ENCODE measurements around the gene SETDB2.

DNA sequence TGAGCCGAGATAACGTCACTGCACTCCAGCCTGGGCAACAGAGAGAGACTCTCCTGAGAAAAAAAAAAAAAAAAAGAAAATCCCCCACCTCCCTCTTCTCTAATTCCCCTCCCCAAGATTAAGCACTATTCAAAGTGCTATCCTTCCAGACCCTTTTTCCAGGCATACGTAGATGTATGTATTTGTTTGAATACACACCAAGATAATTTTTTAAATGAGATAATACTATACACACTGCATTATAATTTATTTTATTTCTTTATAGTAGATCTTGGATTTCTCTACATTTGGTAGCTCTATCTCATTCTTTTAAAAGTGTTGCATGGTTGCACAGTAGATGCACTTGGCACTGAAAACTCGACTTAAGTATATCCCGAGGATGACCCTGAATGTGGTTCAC, 32.7 kb upstream of the SETDB2 start:
- TF ChIP-seq EZH2phosphoT487 (IDR thresholded peaks at IDR 0.05; ENCODE audit: borderline replicate concordance) (no peak), CTCF (conservative IDR thresholded peaks at IDR 0.05; ENCODE audit: low read length) (no peak)
